ENCODE results near the gene CYTIP.

The CYTIP gene

DNA sequence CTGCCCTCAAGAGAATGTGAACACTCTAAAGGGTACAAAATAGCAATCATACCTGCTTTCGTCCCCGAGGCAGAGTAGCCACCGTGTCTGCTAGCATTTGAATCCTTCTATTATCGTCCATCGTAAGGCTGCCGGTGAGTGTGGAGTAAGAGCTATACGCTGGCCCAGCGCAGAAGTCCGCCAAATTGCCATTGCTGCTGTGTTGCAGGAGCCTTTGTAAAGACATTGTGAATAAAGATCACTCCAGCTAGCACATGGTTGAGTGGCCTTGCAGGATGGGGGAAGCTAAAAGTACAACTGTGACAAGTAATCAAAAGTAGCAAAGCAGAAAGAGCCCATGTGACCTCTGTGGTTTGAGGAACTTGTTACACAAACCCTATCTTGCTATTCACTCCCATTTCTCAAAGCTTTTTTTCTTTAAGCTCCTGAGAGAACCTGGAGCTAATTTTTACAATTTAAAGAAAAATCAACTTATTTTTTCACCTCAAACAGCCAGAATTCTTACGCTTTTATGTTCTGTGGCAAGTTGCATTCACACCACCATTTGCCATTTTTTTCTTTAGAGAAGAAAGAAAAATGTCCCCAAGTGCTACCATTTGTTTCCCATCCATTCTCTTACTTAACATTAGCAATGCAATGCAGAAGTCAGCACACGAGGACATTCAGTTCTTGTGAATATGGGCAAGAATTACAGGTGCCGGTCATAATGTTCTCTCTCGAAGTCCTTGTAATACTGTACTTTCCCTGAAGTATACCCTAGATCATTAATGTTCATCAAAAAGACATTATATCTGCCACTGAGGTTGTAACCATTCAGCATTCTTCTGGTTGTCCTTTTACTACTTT, at the start of gene CYTIP:
Gene CYTIP, minus strand, starts transcription at position 295 of the 846 bp plus-strand sequence. Its CDS starts 69 bp downstream, at position 226.
- DNase-seq (ENCODE audit: low spot score): peak; percentile 33
- TF ChIP-seq, protein P1, sequence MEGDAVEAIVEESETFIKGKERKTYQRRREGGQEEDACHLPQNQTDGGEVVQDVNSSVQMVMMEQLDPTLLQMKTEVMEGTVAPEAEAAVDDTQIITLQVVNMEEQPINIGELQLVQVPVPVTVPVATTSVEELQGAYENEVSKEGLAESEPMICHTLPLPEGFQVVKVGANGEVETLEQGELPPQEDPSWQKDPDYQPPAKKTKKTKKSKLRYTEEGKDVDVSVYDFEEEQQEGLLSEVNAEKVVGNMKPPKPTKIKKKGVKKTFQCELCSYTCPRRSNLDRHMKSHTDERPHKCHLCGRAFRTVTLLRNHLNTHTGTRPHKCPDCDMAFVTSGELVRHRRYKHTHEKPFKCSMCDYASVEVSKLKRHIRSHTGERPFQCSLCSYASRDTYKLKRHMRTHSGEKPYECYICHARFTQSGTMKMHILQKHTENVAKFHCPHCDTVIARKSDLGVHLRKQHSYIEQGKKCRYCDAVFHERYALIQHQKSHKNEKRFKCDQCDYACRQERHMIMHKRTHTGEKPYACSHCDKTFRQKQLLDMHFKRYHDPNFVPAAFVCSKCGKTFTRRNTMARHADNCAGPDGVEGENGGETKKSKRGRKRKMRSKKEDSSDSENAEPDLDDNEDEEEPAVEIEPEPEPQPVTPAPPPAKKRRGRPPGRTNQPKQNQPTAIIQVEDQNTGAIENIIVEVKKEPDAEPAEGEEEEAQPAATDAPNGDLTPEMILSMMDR (IDR thresholded peaks at IDR 0.05; ENCODE audit: borderline replicate concordance, control extremely low read depth, extremely low read depth, insufficient read depth, missing control alignments): no peak
- in situ Hi-C loops (cut with MboI; ENCODE audit: low sequenced_read_pairs, unreplicated experiment): no loop called here

DNA sequence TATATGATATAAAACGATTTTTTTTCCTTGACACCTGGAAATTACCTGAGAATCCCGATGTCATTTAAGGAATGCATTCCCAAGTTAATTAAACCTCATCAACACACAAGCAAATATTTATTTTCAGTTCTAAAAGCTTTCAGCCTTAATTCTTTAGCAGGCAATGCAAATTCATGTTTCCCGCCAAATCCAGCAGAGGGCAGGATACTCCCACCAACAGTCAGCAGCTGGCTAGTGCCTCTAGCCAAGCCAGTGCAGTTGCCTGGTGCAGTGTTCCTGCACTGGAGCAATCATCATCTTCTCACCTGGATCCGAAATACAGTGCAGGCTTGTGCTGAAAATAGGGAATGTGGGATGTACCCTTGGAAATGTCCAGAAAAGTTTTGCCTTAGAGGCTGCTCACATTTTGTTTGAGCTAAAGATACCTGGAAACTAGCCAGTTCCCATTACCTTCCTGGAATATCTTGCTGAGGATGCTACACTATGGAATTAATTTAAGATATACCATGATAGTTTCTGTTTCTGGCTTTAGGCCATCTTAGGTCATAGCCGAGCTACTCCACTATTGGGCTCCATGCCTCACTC, 48.4 kb upstream of the CYTIP start:
- in situ Hi-C loops (cut with MboI; ENCODE audit: low sequenced_read_pairs, unreplicated experiment): loop anchor here (10.0 kb wide), 1 partner anchor 167 kb away; the partner anchor contains the start of gene ERMN
- TF ChIP-seq, protein P1 (IDR thresholded peaks at IDR 0.05; ENCODE audit: borderline replicate concordance, control extremely low read depth, extremely low read depth, insufficient read depth, missing control alignments): peak; percentile 78
- peak; percentile 57 for DNase-seq (ENCODE audit: low spot score)

DNA sequence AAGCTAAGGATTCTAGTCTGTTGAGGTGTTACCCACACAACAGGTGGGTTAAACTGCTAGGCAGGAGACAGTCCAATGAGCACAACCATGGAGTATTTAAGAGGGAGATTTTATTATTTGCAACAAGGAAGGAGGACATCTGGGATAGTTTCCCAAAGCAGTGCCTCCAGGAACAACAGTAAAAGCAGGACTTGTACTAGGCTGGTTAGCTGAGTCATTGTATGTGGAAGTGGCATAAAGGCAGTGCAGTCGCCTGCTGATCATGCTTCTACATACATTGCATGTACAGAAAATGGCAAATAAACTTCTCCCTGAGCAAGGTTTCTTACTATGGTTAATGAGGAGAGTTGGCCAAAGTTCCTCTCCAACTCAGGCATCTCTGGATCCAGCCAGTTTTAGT, 46.1 kb upstream of the CYTIP start:
- TF ChIP-seq, protein P1 (IDR thresholded peaks at IDR 0.05; ENCODE audit: borderline replicate concordance, control extremely low read depth, extremely low read depth, insufficient read depth, missing control alignments): no peak
- DNase-seq (ENCODE audit: low spot score): no peak
- in situ Hi-C loops (cut with MboI; ENCODE audit: low sequenced_read_pairs, unreplicated experiment): loop anchor here (10.0 kb wide), 2 partner anchors 165 to 185 kb away; partner anchors contain the start of gene ERMN

DNA sequence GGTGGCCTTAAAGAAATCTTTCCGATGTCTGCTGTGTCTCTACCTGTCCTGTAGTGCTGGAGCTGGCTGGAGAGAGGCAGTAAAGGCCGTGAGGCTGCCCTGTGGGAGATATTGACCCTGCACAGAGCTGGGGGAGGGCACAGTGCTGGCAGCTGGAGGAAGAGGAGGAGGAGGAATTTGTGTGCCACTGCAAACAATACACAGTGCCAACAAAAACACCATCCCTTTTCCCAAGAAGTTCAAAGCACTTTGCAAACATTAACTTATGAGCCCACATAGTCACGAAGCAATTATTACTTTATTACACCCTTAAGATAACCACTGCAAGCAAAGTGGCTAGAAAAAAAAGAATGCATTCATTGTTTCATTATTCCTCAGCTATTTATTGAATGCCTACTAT, 45.0 kb upstream of the CYTIP start:
- TF ChIP-seq, protein P1 (IDR thresholded peaks at IDR 0.05; ENCODE audit: borderline replicate concordance, control extremely low read depth, extremely low read depth, insufficient read depth, missing control alignments): no peak
- in situ Hi-C loops (cut with MboI; ENCODE audit: low sequenced_read_pairs, unreplicated experiment): loop anchor here (10.0 kb wide), 1 partner anchor 184 kb away; no protein-coding TSS in a partner anchor
- DNase-seq (ENCODE audit: low spot score): no peak

DNA sequence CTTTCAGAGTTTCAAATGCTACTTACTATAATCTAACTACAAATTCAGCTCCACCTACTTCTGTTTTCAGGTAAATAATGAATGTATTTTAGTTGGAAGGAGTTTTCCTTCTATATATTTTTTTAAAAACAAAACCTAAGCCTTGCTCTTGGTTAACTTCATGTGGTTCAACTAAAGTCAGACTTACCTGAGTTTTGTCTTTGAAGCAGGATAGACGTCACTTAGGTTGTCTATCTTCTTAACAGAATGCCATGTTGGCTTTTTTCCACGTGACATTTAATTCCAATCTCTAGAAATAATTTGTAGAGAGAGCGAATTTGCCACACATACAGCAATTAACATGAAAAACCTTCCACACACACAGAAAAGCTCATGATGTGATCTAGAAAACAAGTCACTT, 43.9 kb upstream of the CYTIP start:
- TF ChIP-seq, protein P1 (IDR thresholded peaks at IDR 0.05; ENCODE audit: borderline replicate concordance, control extremely low read depth, extremely low read depth, insufficient read depth, missing control alignments): no peak
- no peak for DNase-seq (ENCODE audit: low spot score)
- in situ Hi-C loops (cut with MboI; ENCODE audit: low sequenced_read_pairs, unreplicated experiment): loop anchor here (10.0 kb wide), 1 partner anchor 183 kb away; no protein-coding TSS in a partner anchor

DNA sequence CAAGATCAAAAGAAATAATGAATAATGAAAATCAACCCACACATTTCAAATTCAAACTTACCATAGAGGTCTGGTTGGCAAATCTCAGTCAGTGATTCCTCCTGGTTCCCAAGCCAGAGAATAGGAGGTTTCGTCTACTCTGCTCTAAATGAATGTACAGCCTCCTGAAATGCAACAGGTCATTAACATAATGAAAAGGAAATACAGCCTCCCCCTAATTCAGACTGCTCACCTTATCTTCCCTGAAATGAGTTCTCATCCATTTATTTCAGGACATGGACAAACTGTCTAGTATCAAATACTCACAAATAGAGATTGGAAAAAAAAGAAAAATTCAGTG, 43.4 kb upstream of the CYTIP start:
- in situ Hi-C loops (cut with MboI; ENCODE audit: low sequenced_read_pairs, unreplicated experiment): loop anchor here (10.0 kb wide), 1 partner anchor 182 kb away; no protein-coding TSS in a partner anchor
- no peak for DNase-seq (ENCODE audit: low spot score)

More for the DNA sequence above, 43.4 kb upstream of the CYTIP start:
- TF ChIP-seq, protein P1 (IDR thresholded peaks at IDR 0.05; ENCODE audit: borderline replicate concordance, control extremely low read depth, extremely low read depth, insufficient read depth, missing control alignments): no peak
